GM18526 (cell line): ENCODE measurements around the gene RLN1.
"Not testable (repeated sequence)": the region's sequence is repeated elsewhere in the genome, so short reads cannot be mapped to it uniquely, and the experiment has no call there.

Experiments
- POLR2A ChIP-seq: IDR thresholded peaks from 3 replicates; pipeline ENCODE4 v1.6.1; 2011; ENCODE audit not compliant: insufficient read length; ENCODE audit errors: extremely low read depth

The RLN1 gene, protein sequence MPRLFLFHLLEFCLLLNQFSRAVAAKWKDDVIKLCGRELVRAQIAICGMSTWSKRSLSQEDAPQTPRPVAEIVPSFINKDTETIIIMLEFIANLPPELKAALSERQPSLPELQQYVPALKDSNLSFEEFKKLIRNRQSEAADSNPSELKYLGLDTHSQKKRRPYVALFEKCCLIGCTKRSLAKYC

DNA sequence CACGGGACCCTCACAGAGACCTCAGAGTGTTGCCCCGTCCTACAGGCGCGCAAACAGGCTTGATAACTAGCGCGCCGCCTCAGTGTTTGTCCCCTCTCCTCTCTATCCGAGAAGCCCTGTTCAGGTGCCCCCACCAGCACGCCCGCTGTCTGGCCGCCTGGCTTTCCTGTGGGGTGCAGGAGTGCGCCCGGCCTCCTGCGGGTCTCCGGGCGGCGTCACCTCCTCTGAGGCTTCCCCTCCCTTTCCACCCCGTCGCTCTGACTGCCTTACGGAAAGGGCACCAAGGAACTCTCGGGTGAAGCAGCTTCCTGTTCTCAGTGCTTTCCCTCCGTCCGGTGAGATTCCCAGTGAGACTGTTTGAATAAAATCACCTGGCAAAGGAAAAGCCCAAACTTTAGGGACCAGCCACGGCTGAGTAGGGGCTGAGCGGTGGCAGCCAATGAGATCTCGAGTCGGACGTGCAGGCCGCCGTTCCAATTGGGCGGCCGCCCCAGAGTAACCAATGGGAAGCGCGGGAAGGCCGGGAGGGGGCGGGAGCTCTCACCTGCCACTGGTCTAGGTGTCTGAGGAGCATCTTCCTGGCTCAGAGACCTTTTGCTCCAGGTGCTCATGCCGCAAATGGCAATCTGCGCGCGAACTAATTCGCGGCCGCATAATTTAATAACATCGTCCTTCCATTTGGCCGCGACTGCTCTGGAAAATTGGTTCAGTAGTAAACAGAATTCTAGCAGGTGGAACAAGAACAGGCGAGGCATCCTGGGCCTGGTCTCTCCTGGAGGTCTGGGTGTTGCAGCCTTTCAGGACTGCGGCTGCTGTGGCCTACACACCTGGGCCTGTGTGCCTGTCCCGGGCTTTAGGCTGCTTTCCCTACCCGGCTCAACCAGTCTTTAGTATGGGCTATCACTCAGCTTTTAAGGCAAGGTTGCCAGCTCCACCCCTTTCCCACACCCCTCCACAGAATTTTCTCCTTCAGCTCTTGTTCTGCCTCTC lies at the start of gene RLN1:
Gene RLN1 (minus strand): TSS at position 885 of the 990 bp plus-strand sequence. CDS start 130 bp downstream, at position 755.
- not testable (repeated sequence) for TF ChIP-seq POLR2A

DNA sequence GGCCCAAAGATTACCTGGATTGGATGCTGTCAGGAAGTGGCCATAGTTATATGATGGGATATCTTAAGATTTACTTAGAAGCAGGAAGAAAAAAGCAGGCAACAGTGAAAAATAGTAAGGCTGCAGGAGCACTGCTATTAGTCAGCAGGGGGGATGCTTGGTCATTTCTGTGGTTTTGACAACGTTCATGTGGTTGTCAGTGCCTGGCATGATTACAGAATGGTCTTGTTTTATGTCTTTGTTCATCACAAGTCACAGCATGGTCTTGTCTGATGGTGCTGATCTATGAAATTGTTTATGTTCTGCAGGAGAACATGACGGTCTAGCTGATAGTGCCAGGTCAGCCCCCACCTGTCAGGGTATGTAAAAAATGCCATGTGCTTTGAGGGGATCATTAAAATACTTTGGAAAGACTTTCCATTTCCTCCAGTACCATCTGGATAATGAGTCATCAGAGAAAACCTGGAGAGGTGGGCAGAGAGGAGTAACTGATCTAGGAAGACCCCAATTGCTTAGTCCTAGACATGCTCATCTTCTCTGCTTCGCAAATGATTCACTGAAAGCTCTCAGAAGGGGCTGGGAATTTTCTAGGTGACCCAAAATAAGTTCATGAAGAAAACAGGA lies 49.5 kb upstream of the RLN1 start:
- TF ChIP-seq POLR2A: no peak

DNA sequence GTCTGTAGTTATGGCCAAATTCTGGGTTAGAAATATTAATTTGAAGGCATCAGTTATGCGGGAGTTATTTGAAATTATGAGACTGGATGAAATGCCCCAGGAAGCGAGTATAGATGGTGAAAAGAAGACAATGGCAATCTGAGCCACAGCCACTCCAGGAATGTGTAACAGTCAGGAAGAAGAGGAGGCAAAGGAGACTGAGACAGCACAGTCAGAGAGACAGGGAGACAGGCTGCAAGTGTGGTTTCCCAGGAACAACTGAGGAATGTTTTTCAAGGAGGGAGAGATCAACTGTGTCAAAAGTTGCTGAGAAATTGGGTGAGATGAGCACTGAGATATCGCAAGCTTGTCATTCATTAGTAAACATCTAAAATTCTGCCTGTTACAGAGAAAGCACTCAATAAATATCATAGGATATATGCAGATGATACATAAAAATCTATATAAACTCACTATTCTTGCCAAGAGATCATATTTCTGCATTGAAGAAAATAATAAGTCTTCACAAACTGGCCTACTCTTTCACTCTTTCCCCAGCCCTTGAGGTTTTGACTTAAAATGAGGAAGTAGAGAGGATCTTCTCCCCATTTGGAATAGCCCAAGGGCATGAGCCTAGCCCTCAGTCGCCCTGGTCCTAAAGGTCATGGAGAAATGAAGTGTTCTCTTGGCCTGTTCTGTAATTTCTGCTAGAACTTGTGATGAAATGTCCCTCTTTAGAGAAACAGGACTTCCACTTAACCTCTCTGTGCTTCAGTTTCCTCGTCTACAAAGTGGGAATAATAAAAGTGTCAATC lies 48.5 kb upstream of the RLN1 start:
- no peak for TF ChIP-seq POLR2A

DNA sequence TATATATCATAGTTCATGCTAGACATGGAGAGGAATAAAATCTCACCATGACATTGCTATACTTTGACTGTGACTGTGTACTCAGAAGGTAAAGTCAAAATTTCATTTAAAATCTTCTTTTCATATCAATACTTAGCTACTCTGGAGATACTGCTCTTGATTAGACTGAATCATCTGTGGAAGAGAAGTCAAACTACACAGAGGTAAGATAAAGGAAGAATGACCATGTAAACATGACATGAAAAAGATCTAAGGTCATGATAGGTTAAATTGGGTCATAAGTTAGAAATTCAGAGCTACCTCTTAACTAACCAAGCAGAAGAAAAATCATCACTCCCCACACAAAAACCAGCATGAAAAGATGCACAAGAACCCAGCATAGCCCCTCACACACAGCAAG lies 44.8 kb upstream of the RLN1 start:
- no peak for TF ChIP-seq POLR2A

DNA sequence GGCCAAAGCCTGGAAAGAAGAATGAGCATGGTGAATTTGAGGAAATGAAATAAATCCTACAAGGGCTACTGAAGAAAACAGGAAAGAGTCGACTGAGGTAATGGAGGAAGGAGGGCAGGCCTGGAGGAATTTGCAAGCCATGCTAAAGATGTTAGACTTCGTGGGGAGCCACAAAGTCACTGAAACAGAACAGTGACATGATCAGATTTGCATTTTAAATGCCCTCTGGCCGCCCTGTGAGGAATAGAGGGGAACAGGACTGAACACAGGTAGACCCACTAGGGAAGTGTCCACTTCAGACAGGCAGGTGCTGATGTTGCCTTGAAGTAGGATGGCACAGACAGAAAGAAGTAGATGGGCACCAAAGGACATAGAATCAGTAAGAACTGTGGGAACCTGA lies 42.8 kb upstream of the RLN1 start:
- no peak for TF ChIP-seq POLR2A

DNA sequence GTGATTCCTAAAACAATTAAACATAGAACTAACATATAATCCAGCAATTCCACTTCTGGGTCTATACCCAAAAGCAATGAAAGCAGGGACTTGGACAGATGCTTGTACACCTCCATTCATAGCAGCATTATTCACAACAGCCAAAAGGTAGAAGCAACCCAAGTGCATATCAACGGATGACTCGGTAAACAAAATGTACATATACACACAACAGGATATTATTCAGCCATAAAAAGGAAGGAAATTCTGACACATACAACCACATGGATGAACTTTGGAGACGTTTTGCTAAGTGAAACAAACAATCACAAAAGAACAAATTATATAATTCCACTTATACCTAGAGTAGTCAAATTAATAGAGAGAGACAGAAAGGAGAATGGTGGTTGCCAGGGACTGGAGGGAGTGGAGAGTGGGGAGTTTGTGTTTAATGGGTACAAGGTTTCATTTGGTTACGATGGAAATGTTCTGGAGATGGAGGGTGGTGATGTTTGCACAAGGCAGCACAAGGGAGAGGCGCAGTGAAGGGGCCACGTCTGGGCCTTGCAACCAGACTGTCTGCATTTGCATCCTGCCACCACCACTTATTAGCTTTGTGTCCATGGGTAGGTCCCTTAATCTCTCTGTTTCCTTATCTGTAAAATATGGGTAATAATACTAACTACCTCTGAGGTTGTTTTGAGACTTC lies 36.3 kb upstream of the RLN1 start:
- TF ChIP-seq POLR2A: no peak

DNA sequence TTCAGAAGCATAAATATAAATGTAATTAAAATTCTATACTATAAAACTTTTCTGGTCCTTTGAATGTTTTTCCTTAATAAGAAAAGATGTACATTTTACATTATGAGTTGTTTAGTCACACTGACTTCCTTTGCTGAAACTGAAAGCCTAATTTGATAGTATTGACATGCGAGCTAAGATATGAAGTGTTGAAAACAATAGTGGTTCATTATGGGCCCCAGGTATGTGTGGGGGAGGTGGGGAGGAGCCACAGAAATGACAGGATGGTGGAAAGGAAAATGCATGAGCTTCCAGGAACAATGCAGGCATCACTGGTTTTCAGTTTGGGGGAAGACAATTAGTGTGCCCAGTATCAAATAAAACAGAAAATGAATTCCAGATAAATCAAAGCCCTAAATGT lies 35.4 kb upstream of the RLN1 start:
- TF ChIP-seq POLR2A: no peak

DNA sequence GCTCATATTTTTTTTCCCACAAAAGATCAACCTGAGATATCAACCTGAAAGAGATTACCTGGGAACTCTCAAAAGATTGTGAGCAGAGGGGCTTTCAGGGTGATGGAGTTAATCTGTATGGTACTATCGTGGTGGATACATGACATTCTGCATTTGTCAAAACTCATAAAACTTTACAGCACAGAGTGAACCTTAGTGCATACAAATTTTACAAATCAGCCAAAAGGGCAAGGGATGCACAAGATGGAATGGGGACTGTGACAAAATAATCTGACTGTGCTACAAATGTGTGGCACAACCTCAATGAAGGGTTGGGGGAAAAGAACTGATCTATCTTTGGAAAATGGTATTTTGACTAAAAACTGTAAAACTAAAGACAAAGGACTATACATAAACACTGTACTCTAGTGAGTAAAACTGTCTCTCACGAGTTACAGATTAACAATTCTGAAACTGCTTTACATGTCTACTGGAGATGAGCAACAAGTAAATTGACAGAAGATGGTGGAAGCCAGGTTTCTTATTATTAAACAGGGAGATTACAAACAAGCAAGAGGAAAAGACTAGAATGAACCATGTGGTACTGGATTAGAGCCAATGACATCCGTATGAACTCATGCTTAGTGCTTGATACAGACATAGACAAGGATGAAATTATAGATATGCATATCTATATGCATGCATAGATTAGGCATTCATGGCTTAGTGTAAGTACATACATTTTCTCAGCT lies 24.8 kb upstream of the RLN1 start:
- no peak for TF ChIP-seq POLR2A

DNA sequence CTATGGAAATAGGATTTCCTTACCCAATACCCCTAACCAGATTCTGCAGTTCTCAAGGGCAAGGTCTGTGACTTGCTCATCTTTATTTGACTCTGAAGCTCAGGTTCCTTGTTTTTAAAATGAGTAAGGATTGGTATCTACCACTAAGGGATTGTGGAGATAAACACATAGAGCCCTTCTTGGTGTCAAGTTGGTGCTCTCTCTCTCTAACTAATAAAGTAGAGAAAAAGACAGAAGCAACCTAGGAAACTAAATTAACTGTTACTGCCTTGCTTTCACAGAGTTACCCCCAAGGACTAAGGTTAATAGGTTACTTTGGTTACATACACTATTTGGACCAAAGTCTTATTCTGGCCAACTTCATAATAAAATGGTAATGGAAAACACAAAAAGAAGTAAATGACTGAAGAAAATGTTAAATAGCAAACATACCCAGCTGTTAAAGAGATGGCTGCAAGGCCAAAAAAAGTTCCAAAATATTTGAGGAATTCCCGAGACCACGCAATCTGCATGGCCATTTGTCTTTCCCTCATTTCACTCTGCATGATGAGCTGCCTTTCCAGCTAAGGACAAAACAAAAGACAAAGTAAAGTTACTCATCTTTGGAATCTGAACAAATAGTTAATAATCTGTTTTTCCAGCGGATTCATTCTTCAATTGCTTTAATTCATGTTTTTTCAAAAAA lies 21.8 kb upstream of the RLN1 start:
- TF ChIP-seq POLR2A: no peak

DNA sequence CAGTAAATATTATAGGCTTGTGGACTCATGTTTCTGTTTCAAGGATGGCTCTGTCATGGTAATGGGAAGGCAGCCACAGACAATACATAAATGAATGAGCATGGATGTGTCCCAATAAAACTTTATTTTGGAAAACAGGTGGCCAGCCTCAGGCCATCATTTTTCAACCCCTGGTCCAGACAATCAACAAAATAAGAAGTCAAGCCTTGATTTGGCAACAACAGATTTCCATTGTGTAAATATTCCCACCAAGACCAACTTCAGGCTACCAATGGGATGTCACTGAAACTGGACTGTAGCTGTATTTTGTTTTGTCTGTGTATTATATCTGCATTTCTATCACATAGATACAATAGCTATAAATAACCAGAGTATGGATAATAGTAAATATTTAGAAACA lies 20.7 kb upstream of the RLN1 start:
- no peak for TF ChIP-seq POLR2A

DNA sequence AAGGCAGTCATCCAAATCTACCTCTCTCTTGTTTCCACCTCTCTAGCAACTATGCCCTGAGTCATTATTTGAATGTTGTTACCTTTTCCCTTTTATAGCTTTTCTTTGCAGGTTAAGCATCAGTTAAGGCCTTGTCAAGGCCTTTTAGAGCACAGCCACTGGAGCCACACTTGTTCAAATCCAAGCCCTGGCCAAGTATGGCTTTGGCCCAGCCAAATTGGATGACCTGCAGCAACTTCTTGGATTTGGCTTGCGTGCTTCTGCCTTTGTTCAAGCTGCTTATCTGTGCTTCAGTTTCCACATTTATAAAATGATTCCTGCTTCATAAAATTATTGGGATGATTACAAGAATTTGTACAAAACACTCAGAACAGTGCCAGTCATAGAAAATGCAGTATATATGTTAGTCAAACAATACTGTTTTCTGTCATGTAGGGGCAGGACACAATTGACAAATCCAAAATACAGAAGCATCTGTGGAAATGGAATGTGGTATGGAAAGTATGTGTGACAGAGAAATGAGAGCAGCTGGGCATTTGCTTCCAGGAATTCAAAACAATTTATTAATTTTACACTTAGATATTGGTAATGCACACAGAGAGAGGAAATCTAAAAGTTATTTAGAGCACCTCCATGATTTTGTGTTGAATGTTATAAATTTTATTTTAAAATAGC lies 17.9 kb upstream of the RLN1 start:
- no peak for TF ChIP-seq POLR2A

DNA sequence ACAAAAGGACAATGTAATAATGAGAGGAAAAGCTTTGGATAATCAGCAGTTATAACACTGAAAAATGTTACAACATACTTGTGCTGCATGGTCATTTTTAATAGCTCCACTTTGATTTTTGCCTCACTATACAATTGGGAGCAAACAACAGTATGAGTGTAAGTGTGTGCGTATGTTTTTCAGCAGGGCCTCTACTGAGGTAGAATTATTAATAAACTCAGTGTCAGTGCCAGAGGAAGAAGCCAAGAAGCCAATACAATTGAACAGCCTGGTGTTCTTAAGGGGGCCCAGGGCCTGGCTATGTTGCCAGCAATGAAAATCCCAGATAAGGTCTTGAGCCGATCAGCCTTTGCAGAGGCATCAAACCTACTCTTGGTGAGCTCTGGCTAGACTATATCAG lies 16.1 kb upstream of the RLN1 start:
- TF ChIP-seq POLR2A: no peak

DNA sequence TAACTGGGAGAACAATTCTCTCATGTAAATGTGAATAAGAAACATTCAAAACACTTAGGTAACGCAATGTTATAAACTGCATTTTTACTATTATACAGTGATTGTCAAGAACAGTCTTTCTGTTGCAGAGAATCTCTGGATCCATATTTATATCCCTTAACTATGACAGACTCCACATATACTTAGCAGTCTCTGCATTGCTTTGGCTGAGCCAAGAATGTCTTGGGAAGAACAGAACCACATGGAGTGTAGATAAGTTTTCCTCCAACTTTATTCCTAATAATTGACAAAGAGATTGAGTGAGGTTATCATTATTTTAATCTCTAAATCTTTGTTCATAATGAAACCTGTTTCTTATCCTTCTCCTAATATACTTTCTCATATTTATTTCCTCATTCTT lies 15.6 kb upstream of the RLN1 start:
- no peak for TF ChIP-seq POLR2A
